Inflammatory macrophage (primary cell): ENCODE measurements around the gene SOX18.
"Not testable (repeated sequence)": the region's sequence is repeated elsewhere in the genome, so short reads cannot be mapped to it uniquely, and the experiment has no call there.

Experiments used
- DNase-seq, 2 donors: peaks; one replicate each; pipeline ENCODE4 v3.0.0-alpha.2; 2020 to 2022

The SOX18 gene

GRCh38 chr20:64021124-64021975 lies 28.1 kb downstream of the SOX18 start:
- no peak for DNase-seq

DNA sequence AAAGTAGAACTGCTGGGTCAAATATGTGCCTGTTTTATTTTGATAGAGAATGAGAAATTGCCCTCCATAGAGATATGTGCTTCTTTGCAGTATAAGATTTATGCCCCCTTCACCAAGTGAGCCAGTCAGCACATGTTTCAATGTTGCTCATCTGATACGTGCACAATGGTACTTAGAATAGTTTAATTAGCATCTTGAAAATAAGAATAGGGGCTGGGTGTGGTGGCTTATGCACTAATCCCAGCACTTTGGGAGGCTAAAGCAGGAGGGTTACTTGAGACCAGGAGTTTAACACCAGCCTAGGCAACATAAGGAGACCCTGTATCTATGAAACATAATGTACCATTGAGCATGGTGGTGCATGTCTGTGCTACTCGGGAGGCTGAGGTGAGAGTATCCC lies 33.8 kb downstream of the SOX18 start:
- no peak for DNase-seq

DNA sequence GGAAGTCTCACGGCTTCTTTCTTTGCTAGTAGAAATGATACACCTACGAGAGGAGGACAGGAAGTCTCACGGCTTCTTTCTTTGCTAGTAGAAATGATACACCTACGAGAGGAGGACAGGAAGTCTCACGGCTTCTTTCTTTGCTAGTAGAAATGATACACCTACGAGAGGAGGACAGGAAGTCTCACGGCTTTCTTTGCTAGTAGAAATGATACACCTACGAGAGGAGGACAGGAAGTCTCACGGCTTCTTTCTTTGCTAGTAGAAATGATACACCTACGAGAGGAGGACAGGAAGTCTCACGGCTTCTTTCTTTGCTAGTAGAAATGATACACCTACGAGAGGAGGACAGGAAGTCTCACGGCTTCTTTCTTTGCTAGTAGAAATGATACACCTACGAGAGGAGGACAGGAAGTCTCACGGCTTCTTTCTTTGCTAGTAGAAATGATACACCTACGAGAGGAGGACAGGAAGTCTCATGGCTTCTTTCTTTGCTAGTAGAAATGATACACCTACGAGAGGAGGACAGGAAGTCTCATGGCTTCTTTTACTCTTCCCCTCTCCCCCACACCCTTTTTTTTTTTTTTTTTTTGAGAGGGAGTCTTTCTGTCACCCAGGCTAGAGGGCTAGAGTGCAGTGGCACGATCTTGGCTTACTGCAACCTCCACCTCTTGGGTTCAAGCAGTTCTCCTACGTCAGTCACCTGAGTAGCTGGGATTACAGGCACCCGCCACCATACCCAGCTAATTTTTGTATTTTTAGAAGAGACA lies 36.9 kb downstream of the SOX18 start:
- DNase-seq = not testable (repeated sequence)

- DNase-seq = no peak
Measured at GRCh38 chr20:64011366-64011779, 38.1 kb downstream of the SOX18 start.

GRCh38 chr20:64010711-64011237 lies 38.7 kb downstream of the SOX18 start:
- no peak for DNase-seq

GRCh38 chr20:64009811-64010387 lies 39.5 kb downstream of the SOX18 start:
- DNase-seq = no peak

- DNase-seq = no peak
Measured at GRCh38 chr20:64006902-64007301, 42.5 kb downstream of the SOX18 start.

DNA sequence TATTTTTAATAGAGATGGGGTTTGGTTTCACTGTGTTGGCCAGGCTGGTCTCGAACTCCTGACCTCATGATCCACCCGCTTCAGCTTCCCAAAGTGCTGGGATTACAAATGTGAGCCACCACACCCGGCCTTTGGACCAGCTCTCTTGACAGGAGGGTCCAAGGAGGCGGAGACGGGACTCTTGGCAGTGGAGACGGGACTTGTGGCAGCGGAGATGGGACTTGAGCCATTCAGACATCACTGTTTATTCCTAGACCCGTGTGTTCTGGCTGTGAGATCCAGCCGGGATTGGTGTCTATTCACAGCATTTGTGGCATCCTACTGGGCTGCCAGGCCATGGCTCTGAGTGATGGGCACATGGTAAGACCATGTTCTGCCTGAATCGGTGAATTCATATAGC lies 42.9 kb downstream of the SOX18 start:
- DNase-seq = no peak

GRCh38 chr20:64005394-64005793 lies 44.0 kb downstream of the SOX18 start:
- no peak for DNase-seq

GRCh38 chr20:64003960-64004725 lies 45.3 kb downstream of the SOX18 start:
- no peak for DNase-seq

DNA sequence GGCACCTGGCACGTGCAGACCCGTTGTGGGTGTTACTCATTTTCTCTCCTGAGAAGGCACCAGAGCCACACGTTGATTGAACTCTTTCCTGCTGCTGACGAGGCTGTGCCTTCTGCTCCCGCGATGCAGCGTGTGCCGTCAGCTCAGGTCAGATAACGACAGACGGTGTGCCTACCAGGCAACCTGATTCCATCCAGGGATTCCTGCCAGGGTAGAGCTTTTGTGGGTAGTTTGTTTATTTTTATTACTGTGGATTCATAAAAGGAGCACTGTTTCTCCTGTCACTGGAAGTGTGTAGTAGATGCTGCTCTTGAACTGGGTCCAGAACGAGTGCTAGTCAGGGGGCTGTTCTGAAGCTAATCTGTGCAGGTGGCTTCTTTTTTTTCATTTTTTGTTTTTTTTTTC lies 47.8 kb downstream of the SOX18 start:
- no peak for DNase-seq

DNA sequence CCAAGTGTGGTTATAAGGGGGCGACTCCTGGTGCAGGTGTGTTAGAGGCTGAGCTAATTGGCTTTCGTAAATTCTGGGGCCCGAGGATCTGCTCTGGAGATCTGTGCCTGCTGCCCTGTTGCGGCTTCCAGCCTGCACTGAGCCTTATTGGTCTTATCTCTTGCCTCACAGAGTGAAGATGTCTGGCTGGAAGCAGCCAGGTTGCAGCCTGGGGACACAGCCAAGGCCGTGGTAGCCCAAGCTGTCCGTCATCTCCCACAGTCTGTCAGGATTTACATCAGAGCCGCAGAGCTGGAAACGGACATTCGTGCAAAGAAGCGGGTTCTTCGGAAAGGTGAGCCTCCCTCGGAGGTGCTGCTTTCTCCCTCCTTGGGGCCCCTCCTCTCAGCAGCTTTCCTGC lies 48.5 kb downstream of the SOX18 start:
- no peak for DNase-seq
